ENCODE results near the gene PRTN3.

GRCh38 chr19:853014-853585 lies 12.3 kb downstream of the PRTN3 start:
- TF ChIP-seq CTCF (IDR thresholded peaks at IDR 0.05), result no peak
- TF ChIP-seq POLR2A (IDR thresholded peaks at IDR 0.05), result no peak
- TF ChIP-seq POLR2AphosphoS5 (IDR thresholded peaks at IDR 0.05), result no peak

All from prostate gland (tissue), 2 donors.